ENCODE measurements around the gene PPFIA1.

The PPFIA1 gene

GRCh38 chr11:70297341-70297740, 26.9 kb downstream of the PPFIA1 start:
- TF ChIP-seq, protein P1, sequence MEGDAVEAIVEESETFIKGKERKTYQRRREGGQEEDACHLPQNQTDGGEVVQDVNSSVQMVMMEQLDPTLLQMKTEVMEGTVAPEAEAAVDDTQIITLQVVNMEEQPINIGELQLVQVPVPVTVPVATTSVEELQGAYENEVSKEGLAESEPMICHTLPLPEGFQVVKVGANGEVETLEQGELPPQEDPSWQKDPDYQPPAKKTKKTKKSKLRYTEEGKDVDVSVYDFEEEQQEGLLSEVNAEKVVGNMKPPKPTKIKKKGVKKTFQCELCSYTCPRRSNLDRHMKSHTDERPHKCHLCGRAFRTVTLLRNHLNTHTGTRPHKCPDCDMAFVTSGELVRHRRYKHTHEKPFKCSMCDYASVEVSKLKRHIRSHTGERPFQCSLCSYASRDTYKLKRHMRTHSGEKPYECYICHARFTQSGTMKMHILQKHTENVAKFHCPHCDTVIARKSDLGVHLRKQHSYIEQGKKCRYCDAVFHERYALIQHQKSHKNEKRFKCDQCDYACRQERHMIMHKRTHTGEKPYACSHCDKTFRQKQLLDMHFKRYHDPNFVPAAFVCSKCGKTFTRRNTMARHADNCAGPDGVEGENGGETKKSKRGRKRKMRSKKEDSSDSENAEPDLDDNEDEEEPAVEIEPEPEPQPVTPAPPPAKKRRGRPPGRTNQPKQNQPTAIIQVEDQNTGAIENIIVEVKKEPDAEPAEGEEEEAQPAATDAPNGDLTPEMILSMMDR (IDR thresholded peaks at IDR 0.05), result no peak
- Histone ChIP-seq H3K27me3 (no peaks in the 10 kb centered on the region), H3K4me1 (no peaks in the 10 kb centered on the region), H3K9me3 (no peaks in the 10 kb centered on the region), H3K27ac (no peak overlapping the region), H3K4me3 (no peak overlapping the region), H3K36me3 (peaks cover 14 to 21% (median 17%) of the 10 kb centered on the region in 3 donors)
- intact Hi-C loops (cut with DNase I; ENCODE audit: low total_unique reads), result no loop called here
- no peak for DNase-seq

DNA sequence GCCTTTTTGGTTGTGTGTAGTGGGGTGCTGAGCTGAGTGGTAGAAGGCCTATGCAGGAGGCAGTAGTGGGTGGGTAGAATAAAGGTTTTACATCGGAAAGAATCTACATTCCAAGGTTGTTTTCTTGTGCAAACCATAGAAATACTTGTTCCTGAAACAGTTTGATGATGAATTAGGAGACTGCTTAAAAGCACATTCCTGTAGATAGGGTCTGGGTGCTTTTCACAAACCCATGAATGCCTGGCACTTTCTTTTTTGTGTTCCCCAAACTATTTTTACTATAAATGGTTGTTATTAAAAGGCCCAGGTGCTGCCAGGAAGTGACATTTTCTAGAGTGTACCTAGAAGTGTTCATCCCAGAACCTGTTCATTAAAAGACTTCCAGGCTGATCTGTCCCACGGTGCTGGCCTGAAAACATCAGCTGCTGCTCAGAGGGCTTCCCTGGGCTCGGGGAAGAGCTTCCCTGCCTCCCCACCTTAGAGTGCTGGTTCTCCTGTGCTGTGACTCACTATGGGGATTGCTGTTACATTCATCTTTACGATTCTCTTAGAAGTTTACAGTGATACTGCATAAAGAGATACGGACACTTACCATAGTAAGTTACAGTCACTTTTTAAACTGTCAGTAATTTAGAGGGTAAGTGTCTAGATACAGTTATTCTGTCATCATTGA, 27.9 kb downstream of the PPFIA1 start:
- DNase-seq, result no peak
- Histone ChIP-seq H3K9me3 (no peaks in the 10 kb centered on the region), H3K4me3 (no peak overlapping the region), H3K27ac (no peak overlapping the region), H3K27me3 (no peaks in the 10 kb centered on the region), H3K36me3 (peaks cover 9 to 21% (median 17%) of the 10 kb centered on the region in 3 donors), H3K4me1 (peaks cover 0 to 5% (median 1%) of the 10 kb centered on the region in 4 donors)
- intact Hi-C loops (cut with DNase I; ENCODE audit: low total_unique reads), result no loop called here
- TF ChIP-seq, protein P1 (IDR thresholded peaks at IDR 0.05), result no peak

DNA sequence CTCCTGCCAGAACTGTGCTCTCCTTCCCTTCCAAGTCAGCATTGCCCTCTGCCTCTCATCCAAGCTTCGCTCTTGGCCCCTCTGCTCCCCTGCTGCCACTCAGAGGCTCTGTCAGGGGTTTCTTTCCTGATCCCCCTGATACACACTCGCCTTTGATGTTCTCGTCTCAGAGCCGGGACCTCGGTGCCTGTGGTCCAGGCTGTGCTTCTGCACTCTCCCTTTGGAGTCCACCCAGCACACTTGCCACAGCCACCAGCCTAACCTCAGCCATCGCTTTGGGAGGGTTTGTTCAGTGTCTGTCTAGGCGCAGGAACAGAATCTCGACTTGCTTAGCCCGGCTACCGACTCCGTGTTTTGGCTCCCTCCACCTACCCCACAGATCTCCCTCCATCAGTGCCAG, 29.1 kb downstream of the PPFIA1 start:
- Histone ChIP-seq H3K36me3 (peaks cover 9 to 21% (median 12%) of the 10 kb centered on the region in 3 donors), H3K27me3 (no peaks in the 10 kb centered on the region), H3K9me3 (no peaks in the 10 kb centered on the region), H3K4me1 (peaks cover 0 to 10% (median 5%) of the 10 kb centered on the region in 4 donors), H3K4me3 (no peak overlapping the region), H3K27ac (no peak overlapping the region)
- TF ChIP-seq, protein P1 (IDR thresholded peaks at IDR 0.05), result no peak
- intact Hi-C loops (cut with DNase I; ENCODE audit: low total_unique reads), result no loop called here
- DNase-seq, result no peak

- no peak overlapping the region for H3K27ac ChIP-seq
- H3K36me3 ChIP-seq, result peaks cover 9 to 26% (median 12%) of the 10 kb centered on the region in 3 donors
- TF ChIP-seq, protein P1 (IDR thresholded peaks at IDR 0.05), result no peak
- H3K4me1 ChIP-seq, result peaks cover 0 to 10% (median 5%) of the 10 kb centered on the region in 4 donors
- no peaks in the 10 kb centered on the region for H3K9me3 ChIP-seq
- no peaks in the 10 kb centered on the region for H3K27me3 ChIP-seq
- intact Hi-C loops (cut with DNase I; ENCODE audit: low total_unique reads), result no loop called here
- H3K4me3 ChIP-seq, result no peak overlapping the region
- no peak for DNase-seq
Observed at GRCh38 chr11:70301191-70301590, 30.7 kb downstream of the PPFIA1 start.

DNA sequence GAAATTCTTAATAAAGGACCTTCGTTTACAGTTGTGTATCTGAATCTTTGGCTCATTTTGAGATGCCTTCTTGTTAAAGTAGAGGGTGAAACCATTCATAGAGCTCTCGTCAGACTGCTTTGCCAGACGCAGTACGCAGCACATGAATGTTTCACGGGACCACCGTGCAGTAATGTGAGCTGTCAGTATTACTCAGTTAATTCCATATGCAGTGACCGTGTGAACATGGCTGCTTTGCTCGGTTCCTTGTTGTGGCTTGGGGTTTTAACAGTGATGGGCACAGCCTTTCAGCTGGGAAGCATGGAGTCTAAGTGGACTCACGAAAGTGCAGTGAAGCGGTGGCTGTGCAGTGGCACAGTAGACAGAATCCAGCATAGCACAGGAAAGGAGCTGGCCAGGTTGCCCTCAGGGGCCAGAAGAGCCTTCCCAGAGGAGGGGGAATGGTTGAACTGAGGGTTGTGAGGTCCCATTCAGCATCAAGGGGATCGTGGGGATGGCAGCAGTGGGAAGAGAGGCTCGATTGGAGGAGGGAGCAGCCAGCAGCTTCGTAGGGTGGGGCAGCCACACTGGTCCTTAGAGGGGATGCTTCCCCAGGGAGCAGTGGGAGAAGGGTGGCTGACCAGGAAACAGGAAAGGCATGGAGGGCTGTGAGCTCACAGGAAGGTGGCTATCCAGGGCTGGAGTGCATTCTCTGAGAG, 31.4 kb downstream of the PPFIA1 start:
- Histone ChIP-seq H3K9me3 (no peaks in the 10 kb centered on the region), H3K27ac (no peak overlapping the region), H3K27me3 (no peaks in the 10 kb centered on the region), H3K4me3 (no peak overlapping the region), H3K36me3 (peaks cover 9 to 26% (median 12%) of the 10 kb centered on the region in 3 donors), H3K4me1 (peaks cover 0 to 10% (median 5%) of the 10 kb centered on the region in 4 donors)
- intact Hi-C loops (cut with DNase I; ENCODE audit: low total_unique reads), result no loop called here
- DNase-seq, result no peak
- TF ChIP-seq, protein P1 (IDR thresholded peaks at IDR 0.05), result no peak
